Heart left ventricle (tissue), 16 donors: ENCODE data around the gene METTL24. TPM values are rescaled to one million over a fixed set of nuclear protein-coding genes. Genes with fewer than 3 reads are reported as not detected.

ENCODE experiments used
- ATAC-seq, 4 donors: fragments of 200-7000 bp; cut with Tn5 transposase; one replicate each; pipeline ENCODE4 v1.9.1; 2020 to 2022; ENCODE audit warnings: moderate library complexity in 4 of 4, mild to moderate bottlenecking in 3 of 4, moderate number of reproducible peaks in 1 of 4
- DNase-seq, 5 donors: peaks; one replicate each; pipeline ENCODE4 v3.0.0-alpha.2; 2020
- H3K27ac ChIP-seq, 12 donors: fragments of 200-600 bp; sonication (generic) in 4 of 12; one replicate each; pipeline versions ENCODE4 v1.5.0 to v1.8.0; 2016 to 2022; ENCODE audit warnings: mild to moderate bottlenecking in 2 of 12
- H3K27me3 ChIP-seq, 9 donors: fragments of 200-600 bp; sonication (generic) in 2 of 9; one replicate each; pipeline versions ENCODE4 v1.5.1 to v1.8.0; 2016 to 2022; ENCODE audit warnings: mild to moderate bottlenecking in 3 of 9
- H3K36me3 ChIP-seq, 9 donors: fragments of 200-600 bp; sonication (generic) in 2 of 9; one replicate each; pipeline versions ENCODE4 v1.5.0 to v1.8.0; 2018 to 2022; ENCODE audit warnings: mild to moderate bottlenecking in 2 of 9
- H3K4me1 ChIP-seq, 12 donors: fragments of 200-600 bp; sonication (generic) in 4 of 12; one replicate each; pipeline versions ENCODE4 v1.5.0 to v1.8.0; 2016 to 2022; ENCODE audit warnings: mild to moderate bottlenecking in 3 of 12
- H3K4me3 ChIP-seq, 12 donors: fragments of 200-600 bp; sonication (generic) in 4 of 12; one replicate each; pipeline versions ENCODE4 v1.5.0 to v1.8.0; 2017 to 2022; ENCODE audit warnings: mild to moderate bottlenecking in 9 of 12, moderate library complexity in 4 of 12
- H3K9me3 ChIP-seq, 12 donors: fragments of 200-600 bp; sonication (generic) in 4 of 12; one replicate each; pipeline versions ENCODE4 v1.5.0 to v1.8.0; 2016 to 2022; ENCODE audit warnings: mild to moderate bottlenecking in 1 of 12
- POLR2A ChIP-seq, 2 donors: fragments of 450-650 bp; IDR thresholded peaks; one replicate each; pipeline ENCODE4 v1.6.1; 2017; ENCODE audit warnings: antibody characterized with exemption in 2 of 2, mild to moderate bottlenecking in 2 of 2, moderate library complexity in 2 of 2
- WGBS, 4 donors: extraction: QIAGEN DNeasy Blood & Tissue Kit in 2 of 4; methylation state at CpG; one replicate each; pipeline versions ENCODE4 v1.1.5 to v1.1.7; 2013 to 2018; 5-methylcytosine and 5-hydroxymethylcytosine counted together
- intact Hi-C, 10 donors: fragments of 100-400 bp; cut with DNase I; formaldehyde crosslinking; loops; one replicate each; pipeline versions ENCODE4 v1.11.1 to v1.14.2; 2022
- polyA plus RNA-seq, 2 donors: library from polyadenylated mRNA; stranded (reverse); fragments of 200-250 nt; gene quantifications; one replicate each; pipeline ENCODE4 v1.2.3, GENCODE V29; 2013
- total RNA-seq, 9 donors: library from RNA; depleted of rRNA in 2 of 9; stranded (reverse); fragments of >200 nt in 2 of 9; fragmentation: NEBNext Ultra II Directional in 3 of 9; extraction: Animal tissue kit (Norgen Biotek cat#: 25700) in 3 of 9; gene quantifications; one replicate each; pipeline versions ENCODE4 v1.1.0 to v1.2.4, GENCODE V29; 2016 to 2023
- TF ChIP-seq, protein P1 (sequence below), 12 donors: fragments of 200-600 bp; sonication (generic) in 4 of 12; IDR thresholded peaks; one replicate each; pipeline versions ENCODE4 v1.5.0 to v1.8.0; 2018 to 2022; ENCODE audit warnings: antibody characterized with exemption in 12 of 12, mild to moderate bottlenecking in 5 of 12
- donor health status: ischemic (EF 13 %, LVEDD 7.1; RV severe dilation, severe dysfunction).
- donor health status: healthy with polysubstance abuse.
- donor health status: DM: no; HTN: yes; CAD: no.
- donor health status: DM: no; HTN: no; CAD: no.
- donor health status: ischemic (EF 25% LVEDD 6.9; RV normal size, moderate dysfunction).
- donor health status: ischemic (EF 25% LVEDD 5.7; RV mildly dilated, moderate dysfunction).
- donor health status: healthy.
- donor health status: DM: yes; HTN: yes; CAD: no.
- donor health status: ischemic (EF 35%, LVEDD 5.7; RV mildly dilated, moderate dysfunction).
- donor health status: nonischemic (EF 11% LVEDD 7.7; RV severe dilation, severe dysfunction).
- donor health status: DM: yes; HTN: yes; CAD: no.
- donor health status: PGD.
- donor health status: ischemic (EF 29% LVEDD 5.4; RV normal size, mild dysfunction).
- donor health status: nonischemic (EF 23%, LVEDD 6.1; RV moderate dilation, normal function).

The METTL24 gene
- total and polyA plus RNA-seq, 11 donors, result 0.60 to 2.8 (median 1.8) TPM; not detected in 3

- no peak overlapping the region for H3K4me3 ChIP-seq
- no peaks in the 10 kb centered on the region for H3K27me3 ChIP-seq
- H3K4me1 ChIP-seq, result no peaks in the 10 kb centered on the region
- DNase-seq (no peak), ATAC-seq (no peak)
- H3K27ac ChIP-seq, result no peak overlapping the region
- TF ChIP-seq, protein P1, sequence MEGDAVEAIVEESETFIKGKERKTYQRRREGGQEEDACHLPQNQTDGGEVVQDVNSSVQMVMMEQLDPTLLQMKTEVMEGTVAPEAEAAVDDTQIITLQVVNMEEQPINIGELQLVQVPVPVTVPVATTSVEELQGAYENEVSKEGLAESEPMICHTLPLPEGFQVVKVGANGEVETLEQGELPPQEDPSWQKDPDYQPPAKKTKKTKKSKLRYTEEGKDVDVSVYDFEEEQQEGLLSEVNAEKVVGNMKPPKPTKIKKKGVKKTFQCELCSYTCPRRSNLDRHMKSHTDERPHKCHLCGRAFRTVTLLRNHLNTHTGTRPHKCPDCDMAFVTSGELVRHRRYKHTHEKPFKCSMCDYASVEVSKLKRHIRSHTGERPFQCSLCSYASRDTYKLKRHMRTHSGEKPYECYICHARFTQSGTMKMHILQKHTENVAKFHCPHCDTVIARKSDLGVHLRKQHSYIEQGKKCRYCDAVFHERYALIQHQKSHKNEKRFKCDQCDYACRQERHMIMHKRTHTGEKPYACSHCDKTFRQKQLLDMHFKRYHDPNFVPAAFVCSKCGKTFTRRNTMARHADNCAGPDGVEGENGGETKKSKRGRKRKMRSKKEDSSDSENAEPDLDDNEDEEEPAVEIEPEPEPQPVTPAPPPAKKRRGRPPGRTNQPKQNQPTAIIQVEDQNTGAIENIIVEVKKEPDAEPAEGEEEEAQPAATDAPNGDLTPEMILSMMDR (IDR thresholded peaks at IDR 0.05), result no peak
- no peak for TF ChIP-seq POLR2A (IDR thresholded peaks at IDR 0.05)
- H3K36me3 ChIP-seq, result no peaks in the 10 kb centered on the region
- no peaks in the 10 kb centered on the region for H3K9me3 ChIP-seq
- WGBS, 4 donors, result 60 to 72% (median 67%) methylated on average over 2 of the region's 2 CpGs
- intact Hi-C loops, result no loop called here
These were observed 59.7 kb downstream of the METTL24 start for GRCh38 chr6:110298411-110298810.

DNA sequence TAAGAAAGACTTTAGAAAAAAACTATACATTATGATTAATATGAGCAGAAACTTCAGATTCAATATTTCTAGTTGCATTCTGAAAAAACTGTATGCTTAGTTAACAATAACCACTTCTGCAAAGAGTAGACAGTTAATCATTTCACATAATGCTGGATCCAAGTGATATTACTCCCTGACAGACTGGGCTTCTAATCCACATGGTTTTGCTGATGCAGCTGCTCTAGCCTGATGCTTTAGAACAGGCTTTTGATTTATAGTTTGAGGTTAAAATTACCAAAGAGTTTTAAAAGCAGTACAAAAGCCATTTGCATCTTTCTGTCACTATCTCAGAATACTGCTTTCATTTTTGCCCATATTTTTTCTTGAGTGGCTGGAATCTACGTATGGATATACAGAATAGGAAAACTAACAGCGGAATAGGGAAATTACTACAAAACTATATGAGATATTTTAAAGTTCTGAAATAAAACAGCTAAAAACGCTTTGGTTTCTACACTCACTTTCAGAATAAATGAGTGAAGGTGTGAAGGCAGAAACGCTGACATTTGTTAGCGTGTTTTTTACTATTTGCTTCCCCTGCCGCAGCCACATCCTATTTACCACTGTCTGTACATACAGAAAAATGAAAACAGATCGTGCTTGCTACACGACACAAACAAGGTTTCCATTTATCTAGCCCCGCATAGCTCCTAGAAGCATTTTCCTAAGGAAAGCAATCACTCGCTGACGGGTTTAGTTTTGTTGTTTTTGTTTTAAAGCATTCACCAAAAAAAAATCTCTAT is 61.7 kb downstream of the METTL24 start:
- intact Hi-C loops, result no loop called here

GRCh38 chr6:110295451-110296165 is 62.5 kb downstream of the METTL24 start:
- no peak for ATAC-seq
- no peak overlapping the region for H3K4me3 ChIP-seq
- H3K36me3 ChIP-seq, result no peaks in the 10 kb centered on the region
- H3K27ac ChIP-seq, result no peak overlapping the region
- no peaks in the 10 kb centered on the region for H3K4me1 ChIP-seq
- peaks cover 0 to 4% (median 0%) of the 10 kb centered on the region in 12 donors for H3K9me3 ChIP-seq
- TF ChIP-seq, protein P1 (IDR thresholded peaks at IDR 0.05), result no peak
- TF ChIP-seq POLR2A (IDR thresholded peaks at IDR 0.05), result no peak
- DNase-seq, result no peak
- 56 to 80% (median 78%) methylated on average over 5 of the region's 5 CpGs for WGBS, 4 donors
- no peaks in the 10 kb centered on the region for H3K27me3 ChIP-seq
- intact Hi-C loops, result no loop called here

More for the DNA sequence above, 61.7 kb downstream of the METTL24 start:
- Histone ChIP-seq H3K36me3 (no peaks in the 10 kb centered on the region), H3K9me3 (no peaks in the 10 kb centered on the region), H3K4me1 (no peaks in the 10 kb centered on the region), H3K4me3 (peak overlapping the region in 1 of 12 donors; percentile 12), H3K27ac (no peak overlapping the region), H3K27me3 (no peaks in the 10 kb centered on the region)
- WGBS, 4 donors, result 74 to 83% (median 81%) methylated on average over 11 of the region's 11 CpGs
- ATAC-seq, result no peak
- no peak for DNase-seq
- no peak for TF ChIP-seq POLR2A (IDR thresholded peaks at IDR 0.05)
- TF ChIP-seq, protein P1 (IDR thresholded peaks at IDR 0.05), result no peak
